ENCODE results near the gene DDX10.

GRCh38 chr11:108715239-108715638 lies 50.4 kb downstream of the DDX10 start:
- no peak for TF ChIP-seq POLR2A (IDR thresholded peaks at IDR 0.05)
- TF ChIP-seq CTCF (IDR thresholded peaks at IDR 0.05): no peak
